Transverse colon (tissue), 4 donors: Measurements from ENCODE around the gene MRAP2. TPM values are rescaled to one million over a fixed set of nuclear protein-coding genes. Genes with fewer than 3 reads are reported as not detected.

Experiments
- DNase-seq: peaks from one replicate; pipeline ENCODE4 v3.0.0-alpha.2; 2019
- H3K27ac ChIP-seq, 4 donors: fragments of 200-600 bp; sonication (generic); 2 replicates each; pipeline ENCODE4 v1.5.1; 2016 to 2018; ENCODE audit warnings: inconsistent platforms in 4 of 4
- H3K27me3 ChIP-seq: fragments of 200-600 bp; sonication (generic); 2 replicates; pipeline ENCODE4 v1.5.1; 2017; ENCODE audit warnings: inconsistent platforms
- H3K36me3 ChIP-seq, 4 donors: fragments of 200-600 bp; sonication (generic); 2 replicates each; pipeline ENCODE4 v1.5.1; 2017 to 2019; ENCODE audit warnings: inconsistent platforms in 4 of 4
- H3K4me1 ChIP-seq, 4 donors: fragments of 200-600 bp; sonication (generic); 2 replicates each; pipeline ENCODE4 v1.5.1; 2017 to 2020; ENCODE audit warnings: inconsistent platforms in 4 of 4
- H3K4me3 ChIP-seq, 4 donors: fragments of 200-600 bp; sonication (generic); 1 replicate in 1 of 4; 2 replicates in 3 of 4; pipeline versions ENCODE4 v1.5.1 to v1.6.1; 2017 to 2019; ENCODE audit warnings: inconsistent platforms in 4 of 4
- H3K9me3 ChIP-seq, 2 donors: fragments of 200-600 bp; sonication (generic); 2 replicates each; pipeline ENCODE4 v1.5.1; 2017 to 2019; ENCODE audit warnings: inconsistent platforms in 2 of 2
- CTCF ChIP-seq, 5 experiments: fragments of 200-600 bp in 3 of 5; fragments of 450-650 bp in 2 of 5; sonication (generic) in 3 of 5; IDR thresholded peaks; 1 replicate in 2 of 5; 2 replicates in 3 of 5; pipeline ENCODE4 v1.5.1; 2016 to 2017; ENCODE audit warnings: antibody characterized with exemption in 5 of 5, inconsistent platforms in 3 of 5, mild to moderate bottlenecking in 2 of 5, moderate library complexity in 1 of 5
- EP300 ChIP-seq: sonication (generic); formaldehyde crosslinking; IDR thresholded peaks from one replicate; pipeline ENCODE4 v1.6.1; 2017; ENCODE audit warnings: antibody characterized with exemption, low read depth
- POLR2A ChIP-seq: fragments of 450-650 bp; IDR thresholded peaks from one replicate; pipeline ENCODE4 v1.6.1; 2016; ENCODE audit warnings: antibody characterized with exemption, mild to moderate bottlenecking, moderate library complexity
- POLR2AphosphoS5 ChIP-seq, 3 donors: sonication (generic); formaldehyde crosslinking; IDR thresholded peaks; one replicate each; pipeline ENCODE4 v1.6.1; 2016; ENCODE audit warnings: antibody characterized with exemption in 3 of 3
- WGBS, 2 donors: methylation state at CpG; one replicate each; pipeline ENCODE4 v1.1.5; 2018; ENCODE audit warnings: low coverage in 1 of 2; 5-methylcytosine and 5-hydroxymethylcytosine counted together
- in situ Hi-C, 4 donors: fragments of 200-750 bp; cut with MboI; loops; one replicate each; pipeline versions ENCODE4 v1.15.0 to v1.15.1; 2017; ENCODE audit warnings: low sequenced_read_pairs in 3 of 4, low pct_ligation_motif_present in 1 of 4, low pct_unique_long_range_greater_than_20kb in 1 of 4
- intact Hi-C: fragments of 100-400 bp; cut with DNase I; formaldehyde crosslinking; loops from one replicate; pipeline ENCODE4 v1.15.1; 2023; ENCODE audit warnings: low total_unique reads
- total RNA-seq, 4 donors: library from RNA; depleted of rRNA; stranded (reverse); fragments of >200 nt; gene quantifications; one replicate each; pipeline ENCODE4 v1.1.0, GENCODE V29; 2016

MRAP2 gene
- total RNA-seq, 4 donors from 2014 or later, result 0.80 to 5.1 (median 2.9) TPM

GRCh38 chr6:84043555-84043954 lies 10.0 kb downstream of the MRAP2 start:
- Histone ChIP-seq H3K9me3 (no peaks in the 10 kb centered on the region), H3K27me3 (no peaks in the 10 kb centered on the region), H3K36me3 (no peaks in the 10 kb centered on the region), H3K4me1 (peaks cover 0 to 3% (median 0%) of the 10 kb centered on the region in 4 donors), H3K27ac (no peak overlapping the region), H3K4me3 (no peak overlapping the region)
- in situ Hi-C loops, result no loop called here
- WGBS, 2 donors, result 78 to 81% methylated on average over 1 of the region's 1 CpG
- DNase-seq, result no peak
- no peak for TF ChIP-seq POLR2A
- TF ChIP-seq POLR2AphosphoS5 (IDR thresholded peaks at IDR 0.05), result no peak
- TF ChIP-seq CTCF (IDR thresholded peaks at IDR 0.05), result no peak
- TF ChIP-seq EP300, result no peak
- intact Hi-C loops, result no loop called here

GRCh38 chr6:84046755-84047154 lies 13.2 kb downstream of the MRAP2 start:
- no peaks in the 10 kb centered on the region for H3K36me3 ChIP-seq
- no peaks in the 10 kb centered on the region for H3K9me3 ChIP-seq
- no peak for DNase-seq
- H3K27me3 ChIP-seq, result no peaks in the 10 kb centered on the region
- H3K27ac ChIP-seq, result no peak overlapping the region
- TF ChIP-seq EP300 (no peak), POLR2A (no peak), POLR2AphosphoS5 (IDR thresholded peaks at IDR 0.05) (no peak), CTCF (IDR thresholded peaks at IDR 0.05) (no peak)
- in situ Hi-C loops (no loop called here), intact Hi-C loops (no loop called here)
- 5 to 83% methylated on average over 1 of the region's 1 CpG for WGBS, 2 donors
- no peak overlapping the region for H3K4me3 ChIP-seq
- H3K4me1 ChIP-seq, result no peaks in the 10 kb centered on the region

- no peaks in the 10 kb centered on the region for H3K36me3 ChIP-seq
- DNase-seq, result no peak
- H3K27ac ChIP-seq, result no peak overlapping the region
- intact Hi-C loops, result no loop called here
- no peak overlapping the region for H3K4me3 ChIP-seq
- H3K27me3 ChIP-seq, result no peaks in the 10 kb centered on the region
- H3K9me3 ChIP-seq, result no peaks in the 10 kb centered on the region
- in situ Hi-C loops, result no loop called here
- TF ChIP-seq POLR2AphosphoS5 (IDR thresholded peaks at IDR 0.05) (no peak), CTCF (IDR thresholded peaks at IDR 0.05) (no peak), POLR2A (no peak), EP300 (no peak)
- 88 to 89% methylated on average over 5 of the region's 5 CpGs for WGBS, 2 donors
- no peaks in the 10 kb centered on the region for H3K4me1 ChIP-seq
These were observed 15.0 kb downstream of the MRAP2 start for GRCh38 chr6:84048588-84048987.

- intact Hi-C loops (no loop called here), in situ Hi-C loops (no loop called here)
- Histone ChIP-seq H3K4me3 (no peak overlapping the region), H3K9me3 (no peaks in the 10 kb centered on the region), H3K36me3 (no peaks in the 10 kb centered on the region), H3K27ac (no peak overlapping the region), H3K27me3 (no peaks in the 10 kb centered on the region), H3K4me1 (no peaks in the 10 kb centered on the region)
- TF ChIP-seq CTCF (IDR thresholded peaks at IDR 0.05) (no peak), POLR2A (no peak), POLR2AphosphoS5 (IDR thresholded peaks at IDR 0.05) (no peak), EP300 (no peak)
- DNase-seq, result no peak
- 89 to 94% methylated on average over 3 to 5 of the region's 5 CpGs for WGBS, 2 donors
These were observed 16.8 kb downstream of the MRAP2 start for GRCh38 chr6:84050408-84050807.
